GOT3 (cell line): ENCODE data around the gene MAPK8IP1.
"Not testable (repeated sequence)": the region's sequence is repeated elsewhere in the genome, so short reads cannot be mapped to it uniquely, and the experiment has no call there.

Experiments
- DNase-seq: peaks from one replicate; lab custom pipeline; 2025; ENCODE audit warnings: mixed read lengths; lab: John Stamatoyannopoulos, UW

Gene MAPK8IP1

DNA sequence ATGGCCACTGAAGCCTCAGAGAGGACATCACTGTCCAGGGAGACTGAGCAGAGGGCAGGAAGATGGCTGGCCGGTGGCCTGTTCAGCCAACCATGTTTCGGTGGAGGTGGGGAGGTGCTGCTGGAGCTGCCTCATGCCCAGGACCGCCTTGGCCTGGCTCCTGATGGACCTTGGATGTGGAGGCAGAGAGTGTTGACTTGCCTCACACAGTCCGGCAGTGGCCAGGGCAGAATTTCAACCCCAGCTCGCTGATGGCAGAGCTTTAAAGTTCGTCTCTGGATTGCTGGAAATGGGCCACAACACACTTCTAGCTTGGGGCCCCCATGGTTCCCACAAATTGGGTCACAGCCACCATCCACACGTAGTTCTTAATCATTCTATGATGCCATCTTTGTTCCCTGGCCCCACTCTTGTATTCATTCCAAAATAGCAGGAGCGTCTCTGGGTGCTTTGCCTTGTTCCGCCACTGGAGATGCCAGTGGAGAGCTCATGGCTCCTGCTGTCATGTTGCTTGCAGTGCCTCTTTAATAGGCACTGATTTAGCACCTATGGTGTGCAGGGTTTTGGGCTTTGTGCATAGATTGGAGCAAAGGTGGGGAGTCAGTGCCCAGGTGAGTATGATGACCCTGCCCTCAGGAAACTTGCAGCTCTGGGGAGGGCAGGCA lies 5.6 kb downstream of the MAPK8IP1 start:
- DNase-seq, result no peak

GRCh38 chr11:45892856-45893255 lies 7.4 kb downstream of the MAPK8IP1 start:
- no peak for DNase-seq

DNA sequence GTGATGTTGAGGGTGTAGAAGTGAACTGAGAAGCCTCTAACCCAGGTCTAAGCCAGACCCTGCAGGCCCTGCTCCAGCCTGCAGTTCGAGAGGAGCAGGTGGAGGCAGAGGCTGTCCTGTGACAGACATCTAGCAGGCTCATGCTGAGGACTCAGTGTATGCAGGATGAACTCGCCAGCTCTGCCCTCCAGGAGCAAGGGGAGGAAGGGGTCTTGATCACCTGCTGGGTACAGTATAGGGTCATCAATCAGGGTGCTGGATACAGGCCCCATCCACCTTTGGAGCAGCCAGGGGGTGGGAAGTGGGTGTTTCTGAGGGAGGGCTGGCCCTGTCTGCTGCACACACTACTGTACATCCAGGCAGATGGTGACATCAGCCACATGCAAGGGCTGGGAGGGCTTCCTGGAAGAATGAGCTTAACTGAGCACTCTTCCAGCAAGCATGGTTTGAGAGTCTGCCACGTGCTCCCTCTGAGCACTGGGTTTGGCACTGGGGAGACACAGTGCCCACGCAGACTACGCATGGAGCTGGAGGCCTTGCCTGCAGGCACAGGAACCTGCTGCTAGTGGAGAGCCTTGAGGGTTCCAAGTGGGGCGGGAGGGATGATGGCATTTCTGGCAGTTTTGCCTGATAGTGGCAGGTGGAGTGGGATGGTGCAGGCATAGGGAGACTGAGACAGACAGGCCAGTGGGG lies 9.2 kb downstream of the MAPK8IP1 start:
- no peak for DNase-seq

GRCh38 chr11:45895553-45896259 lies 10.3 kb downstream of the MAPK8IP1 start:
- DNase-seq, result no peak

DNA sequence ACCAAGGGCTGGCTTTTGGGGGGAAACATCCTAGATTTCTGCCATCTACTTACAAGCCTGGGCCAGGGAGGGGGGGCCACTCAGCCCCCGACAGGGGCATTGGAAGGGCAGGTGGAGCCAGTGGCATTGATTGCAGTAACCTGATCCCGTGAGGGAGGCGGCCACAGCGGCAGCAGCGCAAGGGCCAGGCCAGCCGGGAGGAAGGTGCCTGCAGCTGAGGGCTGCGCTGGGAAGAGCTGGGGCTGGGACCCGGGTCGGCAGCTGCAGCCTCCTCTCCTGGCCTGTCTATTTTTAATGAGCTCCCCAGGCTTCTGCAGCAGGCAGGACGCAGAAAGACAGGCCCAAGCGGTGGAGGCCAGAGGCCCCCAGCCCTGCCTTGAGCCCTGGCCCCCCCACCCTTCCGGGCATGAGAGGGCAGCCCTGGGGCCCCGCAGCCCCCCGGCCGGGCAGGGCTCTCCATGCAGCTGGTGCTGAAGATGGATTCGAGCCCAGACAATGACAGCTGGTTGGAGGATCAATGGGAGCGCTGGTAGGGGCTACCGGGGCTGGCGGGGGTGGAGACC lies 11.1 kb downstream of the MAPK8IP1 start:
- no peak for DNase-seq

DNA sequence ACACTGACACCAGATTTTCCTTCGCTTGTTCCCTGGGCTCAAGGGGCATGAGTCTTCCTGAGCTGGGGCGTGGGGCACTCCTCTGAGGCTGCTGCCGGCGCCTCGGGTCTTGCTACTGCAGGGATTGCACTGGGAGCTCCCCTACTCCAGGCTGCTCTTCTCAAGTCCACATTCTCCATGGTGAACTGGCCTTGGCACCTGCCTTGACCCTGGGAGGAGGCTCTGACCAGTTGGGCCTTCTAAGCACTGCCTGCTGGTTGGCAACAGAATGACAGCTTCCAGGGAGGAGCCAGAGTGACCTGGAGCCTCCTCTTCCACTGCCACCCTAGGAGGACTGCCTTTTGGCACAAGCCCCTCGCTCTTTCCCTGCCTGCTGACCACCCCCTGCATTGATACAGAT lies 12.1 kb downstream of the MAPK8IP1 start:
- no peak for DNase-seq

GRCh38 chr11:45899086-45899447 lies 13.6 kb downstream of the MAPK8IP1 start:
- DNase-seq, result no peak

DNA sequence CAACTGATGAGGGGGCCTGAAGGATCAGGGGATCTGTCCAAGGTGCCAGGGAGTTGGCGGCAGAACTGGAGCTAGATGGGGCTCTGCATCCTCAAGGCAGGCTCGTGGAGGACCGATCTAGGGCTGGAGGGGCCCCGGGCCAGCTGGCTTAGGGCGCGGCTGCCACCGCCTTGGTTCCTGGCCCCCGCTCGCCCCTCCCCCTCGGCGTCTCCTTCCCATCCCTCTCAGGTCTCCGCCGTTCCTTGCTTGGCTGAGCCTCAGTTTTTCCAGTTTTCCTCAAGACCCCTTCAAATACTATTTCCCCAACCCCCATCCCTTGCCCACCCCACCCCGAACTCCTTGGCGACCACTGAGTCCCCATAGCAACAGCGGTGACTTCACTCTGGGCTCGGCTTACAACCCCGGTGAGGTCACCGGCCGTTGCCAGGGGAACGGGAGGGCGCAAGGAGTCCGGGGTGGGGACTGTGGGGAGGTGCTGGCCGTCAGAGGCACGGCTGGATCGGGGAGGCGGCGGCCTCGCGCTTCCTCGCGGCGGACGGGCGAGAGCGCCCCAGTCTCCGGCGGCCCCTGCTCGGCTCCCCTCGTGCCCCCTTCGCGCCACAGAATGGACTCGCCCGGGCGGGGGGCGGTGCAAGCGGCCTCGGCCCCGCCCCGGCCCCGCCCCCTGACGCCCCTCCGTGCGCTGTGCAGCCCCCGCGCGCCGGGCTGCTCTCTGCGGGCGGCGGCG lies 14.2 kb downstream of the MAPK8IP1 start:
- DNase-seq, result peak; percentile 62

GRCh38 chr11:45900175-45900800 lies 14.8 kb downstream of the MAPK8IP1 start:
- not testable (repeated sequence) for DNase-seq

DNA sequence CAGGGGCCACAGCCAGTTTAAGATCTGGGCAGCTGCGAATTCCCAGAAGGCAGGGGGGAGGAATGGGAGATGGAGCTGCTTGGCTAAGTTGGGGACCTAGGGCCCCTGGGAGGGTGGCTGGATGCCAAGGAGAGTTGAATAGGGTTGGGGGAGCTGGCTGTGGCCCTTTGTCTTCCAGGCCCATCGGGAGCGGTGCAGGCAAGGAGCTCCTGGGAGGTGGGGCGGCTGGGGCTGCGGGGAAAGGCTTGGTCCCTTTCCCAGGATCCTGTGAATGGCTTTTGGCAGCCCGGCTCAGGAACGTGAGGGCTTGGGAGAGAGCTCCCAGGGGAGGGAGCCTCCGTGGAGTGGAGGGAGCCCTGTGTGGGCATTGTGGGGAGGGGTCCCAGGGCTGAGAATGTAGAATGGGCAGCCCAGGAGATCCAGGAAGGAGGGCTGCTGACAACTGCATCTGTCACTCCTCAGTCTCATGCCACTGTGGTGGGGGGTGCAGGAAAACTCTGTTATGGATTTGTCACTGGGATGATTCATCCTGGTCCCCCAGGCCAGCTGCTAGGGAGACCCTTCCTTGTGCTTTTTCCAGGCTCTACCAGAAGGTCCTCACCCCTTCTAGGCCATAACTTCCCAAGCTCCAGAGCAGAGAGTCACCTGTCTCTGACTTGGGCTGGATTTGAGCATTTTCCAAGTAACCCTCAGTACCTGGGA lies 15.6 kb downstream of the MAPK8IP1 start:
- no peak for DNase-seq

GRCh38 chr11:45901626-45902025 lies 16.2 kb downstream of the MAPK8IP1 start:
- DNase-seq, result no peak

GRCh38 chr11:45902452-45903380 lies 17.3 kb downstream of the MAPK8IP1 start:
- no peak for DNase-seq

GRCh38 chr11:45904309-45904915 lies 19.0 kb downstream of the MAPK8IP1 start:
- DNase-seq, result no peak

DNA sequence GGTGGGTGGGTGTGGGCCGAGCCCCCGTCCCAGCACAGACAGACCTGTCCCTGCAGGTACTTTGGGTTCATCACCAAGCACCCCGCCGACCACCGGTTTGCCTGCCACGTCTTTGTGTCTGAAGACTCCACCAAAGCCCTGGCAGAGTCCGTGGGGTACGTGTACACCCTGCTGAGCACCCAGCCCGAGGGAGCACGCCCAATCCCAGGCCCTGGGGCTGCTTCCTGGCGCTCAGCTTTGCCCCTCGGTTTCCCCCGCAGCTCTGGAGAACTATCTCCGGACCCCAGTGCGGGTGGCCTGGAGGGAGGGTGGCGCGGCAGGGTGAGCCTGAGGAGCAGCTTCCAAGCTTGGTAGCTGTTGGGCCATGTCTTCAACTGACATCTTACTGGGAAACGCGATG lies 19.6 kb downstream of the MAPK8IP1 start:
- no peak for DNase-seq

DNA sequence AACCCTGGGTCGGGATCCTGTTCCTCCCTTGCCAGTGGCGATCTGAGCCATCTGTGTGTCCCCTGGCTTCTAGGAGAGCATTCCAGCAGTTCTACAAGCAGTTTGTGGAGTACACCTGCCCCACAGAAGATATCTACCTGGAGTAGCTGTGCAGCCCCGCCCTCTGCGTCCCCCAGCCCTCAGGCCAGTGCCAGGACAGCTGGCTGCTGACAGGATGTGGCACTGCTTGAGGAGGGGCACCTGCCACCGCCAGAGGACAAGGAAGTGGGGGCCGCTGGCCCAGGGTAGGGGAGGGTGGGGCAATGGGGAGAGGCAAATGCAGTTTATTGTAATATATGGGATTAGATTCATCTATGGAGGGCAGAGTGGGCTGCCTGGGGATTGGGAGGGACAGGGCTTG lies 20.1 kb downstream of the MAPK8IP1 start:
- not testable (repeated sequence) for DNase-seq

DNA sequence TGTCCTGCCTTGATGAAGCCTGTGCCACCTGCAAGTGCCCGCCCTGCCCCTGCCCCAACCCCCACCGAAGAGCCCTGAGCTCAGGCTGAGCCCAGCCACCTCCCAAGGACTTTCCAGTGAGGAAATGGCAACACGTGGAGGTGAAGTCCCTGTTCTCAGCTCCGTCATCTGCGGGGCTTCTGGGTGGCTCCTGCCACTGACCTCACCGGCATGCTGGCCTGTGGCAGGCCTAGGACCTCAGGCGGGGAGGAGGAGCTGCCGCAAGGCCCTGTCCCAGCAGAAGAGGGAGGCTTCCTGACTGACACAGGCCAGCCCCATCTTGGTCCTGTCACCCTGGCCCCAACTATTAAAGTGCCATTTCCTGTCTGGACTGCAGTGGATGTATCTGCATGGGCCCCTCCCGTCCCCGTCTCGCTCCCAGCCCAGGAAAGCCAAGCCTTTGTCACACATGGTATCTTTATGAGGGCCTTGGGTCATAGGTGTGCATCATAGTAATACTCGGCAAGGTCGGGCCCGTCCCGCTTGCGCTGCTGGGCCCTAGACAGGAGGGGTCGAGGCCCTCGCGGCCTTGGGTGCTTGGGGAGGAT lies 20.7 kb downstream of the MAPK8IP1 start:
- no peak for DNase-seq

- DNase-seq, result no peak
Observed at GRCh38 chr11:45906965-45907611, 21.6 kb downstream of the MAPK8IP1 start, which contains the start of gene FREY1. TSS of gene FREY1 (minus strand) at chr11:45907271. CDS start at chr11:45907245, 26 bp downstream.

DNA sequence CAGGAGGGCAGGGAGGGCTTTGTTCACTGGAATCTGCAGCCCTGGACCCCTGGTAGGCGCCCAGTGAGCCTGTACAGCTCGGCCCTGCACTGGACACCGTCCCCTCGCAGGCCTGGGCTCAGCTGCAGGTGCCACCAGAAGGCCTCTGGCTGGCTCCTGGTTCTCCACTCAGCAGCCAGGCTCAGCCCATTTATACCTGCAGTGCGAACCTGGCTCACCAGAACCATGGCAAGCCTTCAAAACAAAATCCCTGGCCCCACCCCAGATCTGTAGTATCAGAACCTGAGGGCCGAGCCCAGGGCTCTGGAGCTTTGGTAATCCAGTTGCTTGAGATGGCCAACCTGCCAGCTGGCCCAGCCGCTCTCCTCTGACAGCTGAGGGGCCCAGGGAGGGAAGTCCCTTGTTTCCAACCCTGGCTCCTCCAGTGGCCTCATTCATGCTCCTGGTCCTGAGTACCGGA lies 22.5 kb downstream of the MAPK8IP1 start:
- no peak for DNase-seq
